ENCODE measurements around the gene CPHXL2. TPM values are rescaled to one million over a fixed set of nuclear protein-coding genes. Genes with fewer than 3 reads are reported as not detected.
A peak's percentile ranks its signal among the peaks of the same experiment; 100 is the strongest.

Gene CPHXL2
- total and polyA plus RNA-seq, 3 experiments from 2014 or later = not detected

DNA sequence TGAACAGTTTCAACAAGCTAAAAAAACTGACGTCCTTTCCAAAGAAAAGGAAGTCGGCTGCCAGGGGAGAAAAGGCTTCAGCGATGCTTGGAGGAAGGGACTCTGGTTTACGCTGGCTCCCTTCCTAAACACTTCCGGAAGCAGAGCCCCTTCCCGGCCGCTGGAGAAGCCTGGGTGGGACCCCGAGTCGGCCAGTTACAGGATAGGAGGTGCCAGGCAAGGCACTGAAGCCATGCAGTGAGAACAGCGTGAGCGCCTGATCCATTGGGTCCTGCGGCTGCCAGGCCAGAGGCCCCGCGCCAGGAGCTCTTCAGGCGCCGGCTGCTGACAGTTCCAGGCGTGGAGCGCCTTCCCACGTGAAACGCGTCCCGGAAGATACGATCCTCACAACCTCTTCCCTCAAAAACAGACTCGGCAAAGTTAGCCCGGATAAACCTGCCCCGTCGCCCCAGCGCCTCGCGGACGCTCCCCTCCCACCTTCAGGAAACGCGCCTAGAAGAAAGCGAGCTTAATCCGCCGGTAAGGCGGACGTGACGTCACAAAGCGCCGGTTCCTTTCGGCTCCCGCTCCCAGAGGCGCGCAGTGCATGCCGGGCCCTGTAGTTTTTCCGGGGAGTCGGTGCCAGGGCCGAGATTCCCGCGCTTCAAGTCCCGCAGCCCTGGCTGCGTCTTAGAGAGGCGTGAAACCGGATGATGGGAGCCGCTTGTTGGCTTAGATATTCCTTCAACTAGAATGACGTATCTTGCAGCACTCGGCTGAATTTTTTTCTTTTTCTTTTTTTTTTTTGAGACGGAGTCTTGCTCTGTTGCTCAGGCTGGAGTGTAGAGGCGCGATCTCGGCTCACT is 53.8 kb downstream of the CPHXL2 start, which contains the start of gene ADAT1:
Gene ADAT1, minus strand, starts transcription at position 521 of the 845 bp plus-strand sequence. CDS start 2,482 bp downstream, outside the sequence.
- peak within 1 kb of the TSS; percentile 96 for H3K27ac ChIP-seq (ENCODE audit: low read depth, low read length)
- CTCF ChIA-PET = interaction anchor here (0.9 to 4.4 kb wide), 12 partner anchors 22 to 189 kb away, joined by 3 to 46 read pairs (median 5); partner anchors contain the start of genes CFDP1, GABARAPL2, KARS1 and TERF2IP
- peak; percentile 96 to 99 (median 98) for DNase-seq
- Mint-ChIP-seq H3K9me3 (peaks cover 0 to 3% (median 0%) of the 10 kb centered on the region in 5 donors), H3K36me3 (peaks cover 23 to 56% (median 34%) of the 10 kb centered on the region in 3 donors), H3K4me3 (peak within 1 kb of the TSS; percentile 95 to 99 (median 96)), H3K27ac (peak within 1 kb of the TSS; percentile 95 to 100 (median 98)), H3K27me3 (no peaks in the 10 kb centered on the region), H3K4me1 (peaks cover 64 to 86% (median 78%) of the 10 kb centered on the region in 3 donors)
- POLR2A ChIA-PET = interaction anchor here (0.6 to 4.6 kb wide), 11 partner anchors 26 to 638 kb away, joined by 3 to 148 read pairs (median 7); partner anchors contain the start of genes CFDP1, GABARAPL2, KARS1 and TERF2IP
- no peaks in the 10 kb centered on the region for H3K9me3 ChIP-seq (ENCODE audit: low read length)
- H3K4me3 ChIP-seq (ENCODE audit: low read length) = peak within 1 kb of the TSS; percentile 75
- peaks cover 30% of the 10 kb centered on the region for H3K36me3 ChIP-seq (ENCODE audit: insufficient read depth, low read length)
- H3K27me3 ChIP-seq (ENCODE audit: insufficient read depth, low read length, poor library complexity, severe bottlenecking) = no peaks in the 10 kb centered on the region
- H3K4me1 ChIP-seq (ENCODE audit: insufficient read depth, low read length) = peaks cover 60% of the 10 kb centered on the region

DNA sequence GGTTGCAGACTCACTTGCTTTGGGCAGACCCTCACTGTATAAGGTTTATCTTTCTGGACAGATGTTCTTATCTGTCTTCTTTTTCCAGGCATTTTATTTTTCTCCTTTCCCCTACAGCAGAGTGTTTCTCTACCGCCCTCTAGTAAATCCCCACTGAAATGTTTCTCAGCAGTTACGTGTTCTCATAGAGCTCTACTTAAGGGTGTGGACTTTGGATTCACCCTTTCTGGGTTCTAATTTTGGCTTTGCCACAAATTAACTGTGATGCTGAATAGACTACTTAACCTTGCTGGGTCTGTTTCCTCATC is 55.7 kb downstream of the CPHXL2 start:
- POLR2A ChIA-PET = interaction anchor here (1.3 to 4.6 kb wide), 5 partner anchors 11 to 105 kb away, joined by 3 to 148 read pairs (median 6); partner anchors contain the start of genes GABARAPL2, KARS1, TERF2IP and TMEM231
- Mint-ChIP-seq H3K4me1 (peaks cover 63 to 81% (median 79%) of the 10 kb centered on the region in 3 donors), H3K27me3 (peaks cover 0 to 2% of the 10 kb centered on the region in 2 donors), H3K9me3 (peaks cover 0 to 3% (median 0%) of the 10 kb centered on the region in 5 donors), H3K4me3 (peak overlapping the region; percentile 95 to 99 (median 96)), H3K36me3 (peaks cover 15 to 51% (median 23%) of the 10 kb centered on the region in 3 donors), H3K27ac (peak overlapping the region; percentile 95 to 100 (median 98))
- Histone ChIP-seq H3K9me3 (ENCODE audit: low read length) (no peaks in the 10 kb centered on the region), H3K36me3 (ENCODE audit: insufficient read depth, low read length) (peaks cover 26% of the 10 kb centered on the region), H3K27ac (ENCODE audit: low read depth, low read length) (peak overlapping the region; percentile 76), H3K27me3 (ENCODE audit: insufficient read depth, low read length, poor library complexity, severe bottlenecking) (no peaks in the 10 kb centered on the region), H3K4me3 (ENCODE audit: low read length) (peak overlapping the region; percentile 1), H3K4me1 (ENCODE audit: insufficient read depth, low read length) (peaks cover 60% of the 10 kb centered on the region)
- CTCF ChIA-PET = interaction anchor here (0.7 to 4.4 kb wide), 15 partner anchors 12 to 187 kb away, joined by 3 to 46 read pairs (median 5); partner anchors contain the start of genes CFDP1, GABARAPL2, KARS1 and TERF2IP
- DNase-seq = peak in 1 of 5 donors; percentile 36

DNA sequence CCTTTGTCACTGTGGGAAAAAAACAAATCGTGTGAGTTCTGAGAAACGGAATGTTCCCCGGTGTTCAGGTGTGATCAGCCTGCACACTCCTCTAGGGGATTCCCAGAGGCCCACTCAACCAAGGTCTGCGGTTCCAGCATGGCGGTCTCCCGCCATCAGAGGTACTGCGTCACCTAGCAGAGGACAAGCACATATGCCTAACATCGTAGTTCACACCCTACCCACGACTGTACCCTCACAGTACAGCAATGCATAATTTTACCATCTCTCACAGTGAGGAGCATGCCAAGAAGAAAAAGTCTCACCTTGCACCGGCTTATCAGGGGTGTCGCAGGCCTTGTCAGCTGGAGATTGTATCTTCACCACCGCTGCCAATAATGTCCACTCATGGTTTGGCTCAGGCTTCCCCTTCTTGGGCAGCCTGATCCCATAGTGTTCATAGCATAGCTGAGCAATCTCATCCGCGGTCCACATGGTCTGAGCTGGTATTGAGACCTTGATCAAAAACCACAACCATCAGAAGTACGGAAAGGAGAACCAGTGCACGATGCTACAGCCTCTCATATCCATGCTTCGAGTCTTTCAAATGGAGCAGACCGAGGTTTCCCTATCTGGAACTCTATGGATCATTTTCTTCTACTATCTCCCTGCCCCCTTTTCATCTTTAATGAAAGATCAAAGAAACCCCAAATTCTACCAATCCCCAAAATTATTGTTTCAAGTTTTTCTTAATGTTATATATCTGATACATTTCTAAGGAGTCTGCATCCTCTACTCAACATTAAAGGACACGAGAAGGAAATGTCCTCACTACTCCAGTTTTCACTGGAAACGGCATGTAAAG is 56.3 kb downstream of the CPHXL2 start:
- Histone ChIP-seq H3K36me3 (ENCODE audit: insufficient read depth, low read length) (peaks cover 22% of the 10 kb centered on the region), H3K27ac (ENCODE audit: low read depth, low read length) (peak overlapping the region; percentile 76)
- CTCF ChIA-PET = interaction anchor here (0.9 to 4.4 kb wide), 12 partner anchors 11 to 143 kb away, joined by 3 to 46 read pairs (median 7); partner anchors contain the start of genes GABARAPL2, KARS1, TERF2IP and TMEM231

DNA sequence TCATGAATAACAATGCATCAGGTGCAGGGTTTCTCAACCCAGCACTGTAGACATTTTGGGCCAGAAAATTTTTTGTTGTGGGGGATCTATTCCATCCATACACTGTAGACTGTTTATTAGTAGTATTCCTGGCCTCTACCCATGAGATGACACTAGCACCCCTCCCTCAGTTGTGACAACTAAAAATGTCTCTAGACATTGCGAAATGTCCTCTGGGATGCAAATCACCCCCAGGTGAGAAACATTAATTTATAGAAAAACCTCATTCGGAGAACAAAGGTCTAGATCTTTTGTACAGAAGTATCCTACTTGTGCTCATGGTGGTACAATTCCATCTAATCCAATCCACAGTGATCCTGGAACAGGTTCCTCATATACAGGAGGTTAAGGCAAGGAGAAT is 58.0 kb downstream of the CPHXL2 start:
- peak overlapping the region; percentile 82 to 100 (median 96) for H3K27ac Mint-ChIP-seq
- Histone ChIP-seq H3K4me1 (ENCODE audit: insufficient read depth, low read length) (peaks cover 77% of the 10 kb centered on the region), H3K9me3 (ENCODE audit: low read length) (no peaks in the 10 kb centered on the region), H3K4me3 (ENCODE audit: low read length) (no peak overlapping the region), H3K27me3 (ENCODE audit: insufficient read depth, low read length, poor library complexity, severe bottlenecking) (no peaks in the 10 kb centered on the region), H3K36me3 (ENCODE audit: insufficient read depth, low read length) (peaks cover 32% of the 10 kb centered on the region), H3K27ac (ENCODE audit: low read depth, low read length) (no peak overlapping the region)
- CTCF ChIA-PET = interaction anchor here (0.9 to 1.7 kb wide), 5 partner anchors 29 to 185 kb away, joined by 3 to 13 read pairs (median 3); partner anchors contain the start of genes CFDP1, KARS1 and TERF2IP
- peaks cover 0 to 3% (median 0%) of the 10 kb centered on the region in 5 donors for H3K9me3 Mint-ChIP-seq
- H3K4me1 Mint-ChIP-seq = peaks cover 72 to 91% (median 84%) of the 10 kb centered on the region in 3 donors
- peaks cover 17 to 64% (median 19%) of the 10 kb centered on the region in 3 donors for H3K36me3 Mint-ChIP-seq
- POLR2A ChIA-PET = interaction anchor here (1.8 to 4.5 kb wide), 2 partner anchors 30 to 102 kb away, joined by 16 to 35 read pairs; partner anchors contain the start of genes KARS1 and TERF2IP
- H3K27me3 Mint-ChIP-seq = peaks cover 0 to 2% of the 10 kb centered on the region in 2 donors
- peak overlapping the region; percentile 27 to 96 (median 51) for H3K4me3 Mint-ChIP-seq
- DNase-seq = no peak

More for the DNA sequence above, 56.3 kb downstream of the CPHXL2 start:
- H3K27me3 Mint-ChIP-seq = peaks cover 0 to 2% of the 10 kb centered on the region in 2 donors
- H3K27ac Mint-ChIP-seq = peak overlapping the region; percentile 95 to 100 (median 98)
- peaks cover 0 to 3% (median 0%) of the 10 kb centered on the region in 5 donors for H3K9me3 Mint-ChIP-seq
- DNase-seq = peak; percentile 32 to 91 (median 82)
- peaks cover 64 to 83% (median 81%) of the 10 kb centered on the region in 3 donors for H3K4me1 Mint-ChIP-seq
- H3K4me3 ChIP-seq (ENCODE audit: low read length) = peak overlapping the region; percentile 1
- peak overlapping the region; percentile 95 to 99 (median 96) for H3K4me3 Mint-ChIP-seq
- peaks cover 65% of the 10 kb centered on the region for H3K4me1 ChIP-seq (ENCODE audit: insufficient read depth, low read length)
- no peaks in the 10 kb centered on the region for H3K27me3 ChIP-seq (ENCODE audit: insufficient read depth, low read length, poor library complexity, severe bottlenecking)
- peaks cover 18 to 51% (median 19%) of the 10 kb centered on the region in 3 donors for H3K36me3 Mint-ChIP-seq
- POLR2A ChIA-PET = interaction anchor here (1.3 to 4.6 kb wide), 6 partner anchors 10 to 104 kb away, joined by 3 to 148 read pairs (median 11); partner anchors contain the start of genes GABARAPL2, KARS1, TERF2IP and TMEM231
- no peaks in the 10 kb centered on the region for H3K9me3 ChIP-seq (ENCODE audit: low read length)

DNA sequence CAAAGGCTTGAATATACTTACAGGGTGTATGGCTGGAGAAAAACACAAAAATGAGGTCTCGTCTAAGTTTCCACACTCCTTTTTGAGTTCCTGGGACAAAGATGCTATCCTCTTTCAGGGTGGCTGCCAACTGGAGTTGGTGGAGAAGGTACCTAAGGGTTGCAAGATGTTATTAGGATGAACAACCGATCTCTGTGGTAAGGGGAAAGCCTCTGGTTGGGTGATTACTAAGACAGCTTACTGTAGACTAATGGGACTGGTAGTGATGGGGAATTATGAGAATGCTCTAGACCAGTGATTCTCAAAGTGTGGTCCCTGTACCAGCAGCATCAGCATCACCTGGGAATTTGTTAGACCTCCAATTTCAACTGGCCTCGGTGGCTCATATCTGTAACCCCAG is 59.7 kb downstream of the CPHXL2 start:
- H3K9me3 Mint-ChIP-seq = peaks cover 0 to 3% (median 0%) of the 10 kb centered on the region in 5 donors
- Histone ChIP-seq H3K36me3 (ENCODE audit: insufficient read depth, low read length) (peaks cover 44% of the 10 kb centered on the region), H3K27ac (ENCODE audit: low read depth, low read length) (peak overlapping the region; percentile 52), H3K27me3 (ENCODE audit: insufficient read depth, low read length, poor library complexity, severe bottlenecking) (no peaks in the 10 kb centered on the region), H3K4me3 (ENCODE audit: low read length) (no peak overlapping the region), H3K4me1 (ENCODE audit: insufficient read depth, low read length) (peaks cover 74% of the 10 kb centered on the region), H3K9me3 (ENCODE audit: low read length) (no peaks in the 10 kb centered on the region)
- peaks cover 0 to 2% of the 10 kb centered on the region in 2 donors for H3K27me3 Mint-ChIP-seq
- no peak for DNase-seq
- peaks cover 22 to 72% (median 25%) of the 10 kb centered on the region in 3 donors for H3K36me3 Mint-ChIP-seq
- peak overlapping the region; percentile 65 to 89 (median 75) for H3K4me3 Mint-ChIP-seq
- peaks cover 66 to 89% (median 81%) of the 10 kb centered on the region in 3 donors for H3K4me1 Mint-ChIP-seq
- ChIA-PET CTCF (interaction anchor here (0.7 to 1.9 kb wide), 3 partner anchors 31 to 552 kb away, joined by 3 to 5 read pairs (median 5); partner anchors contain the start of genes KARS1 and TERF2IP), POLR2A (interaction anchor here (4.5 kb wide), 1 partner anchor 31 kb away, joined by 35 read pairs; the partner anchor contains the start of genes KARS1 and TERF2IP)
- peak overlapping the region; percentile 81 to 100 (median 97) for H3K27ac Mint-ChIP-seq

DNA sequence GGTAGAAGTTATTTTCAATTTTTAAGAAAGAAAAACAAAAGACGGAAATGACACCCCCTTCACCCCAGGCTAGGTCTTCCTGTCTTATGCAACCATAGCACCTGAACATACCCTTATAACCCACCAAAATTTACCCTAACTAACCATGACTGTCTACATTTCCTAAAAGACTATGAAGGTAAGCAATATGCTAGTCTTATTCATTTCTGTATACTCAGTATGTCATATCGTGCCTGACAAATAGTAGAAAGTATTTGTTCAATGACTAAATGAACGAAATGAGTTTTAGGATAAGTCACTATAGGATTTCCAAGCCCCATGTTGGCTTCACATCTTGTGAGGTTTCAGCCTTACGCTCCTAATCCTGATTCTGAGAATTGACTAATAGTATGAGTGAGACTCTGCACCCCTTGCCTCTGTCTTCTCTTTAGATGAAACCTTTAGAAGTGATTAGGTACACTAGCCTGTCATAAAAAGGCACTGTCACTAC is 60.2 kb downstream of the CPHXL2 start:
- H3K4me1 ChIP-seq (ENCODE audit: insufficient read depth, low read length) = peaks cover 68% of the 10 kb centered on the region
- Mint-ChIP-seq H3K27ac (peak overlapping the region; percentile 81 to 100 (median 97)), H3K27me3 (peaks cover 0 to 2% of the 10 kb centered on the region in 2 donors), H3K4me1 (peaks cover 62 to 86% (median 77%) of the 10 kb centered on the region in 3 donors), H3K9me3 (peaks cover 0 to 3% (median 0%) of the 10 kb centered on the region in 5 donors), H3K36me3 (peaks cover 23 to 74% (median 27%) of the 10 kb centered on the region in 3 donors), H3K4me3 (peak overlapping the region; percentile 65 to 89 (median 75))
- peak in 1 of 5 donors; percentile 64 for DNase-seq
- no peaks in the 10 kb centered on the region for H3K9me3 ChIP-seq (ENCODE audit: low read length)
- no peaks in the 10 kb centered on the region for H3K27me3 ChIP-seq (ENCODE audit: insufficient read depth, low read length, poor library complexity, severe bottlenecking)
- H3K27ac ChIP-seq (ENCODE audit: low read depth, low read length) = peak overlapping the region; percentile 52
- ChIA-PET POLR2A (interaction anchor here (1.0 to 4.5 kb wide), 4 partner anchors 32 to 100 kb away, joined by 3 to 35 read pairs (median 4); partner anchors contain the start of genes GABARAPL2, KARS1 and TERF2IP), CTCF (interaction anchor here (1.5 to 2.1 kb wide), 4 partner anchors 31 to 99 kb away, joined by 5 to 11 read pairs (median 8); partner anchors contain the start of genes GABARAPL2, KARS1 and TERF2IP)
- no peak overlapping the region for H3K4me3 ChIP-seq (ENCODE audit: low read length)
- H3K36me3 ChIP-seq (ENCODE audit: insufficient read depth, low read length) = peaks cover 47% of the 10 kb centered on the region
